NCI-H2196 (cell line): Measurements from ENCODE around the gene ACR.
"Not testable (repeated sequence)": the region's sequence is repeated elsewhere in the genome, so short reads cannot be mapped to it uniquely, and the experiment has no call there.

Experiments used
- DNase-seq: peaks from one replicate; lab custom pipeline; 2025; ENCODE audit not compliant: unreplicated experiment; lab: John Stamatoyannopoulos, UW

Gene ACR

DNA sequence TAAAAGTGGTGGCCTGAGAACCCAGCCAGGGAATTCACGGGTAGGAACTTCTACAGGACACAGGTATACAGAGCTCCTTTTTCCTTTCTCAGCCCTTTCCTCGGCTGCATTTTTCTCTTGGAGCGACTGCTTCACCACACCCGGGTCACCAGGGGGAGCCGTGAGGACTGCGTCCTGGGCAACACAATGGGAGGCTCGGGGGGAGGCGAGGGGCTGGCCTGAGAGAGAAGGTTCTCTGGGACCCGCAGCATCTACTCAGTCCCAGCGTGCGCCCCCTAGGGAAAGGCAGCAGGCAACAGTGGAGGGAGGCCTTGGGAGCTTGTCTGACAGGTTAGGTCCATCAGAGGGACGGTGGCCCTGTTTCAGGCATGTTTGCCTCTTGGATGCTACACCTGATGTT, 37.1 kb downstream of the ACR start:
- DNase-seq = not testable (repeated sequence)

DNA sequence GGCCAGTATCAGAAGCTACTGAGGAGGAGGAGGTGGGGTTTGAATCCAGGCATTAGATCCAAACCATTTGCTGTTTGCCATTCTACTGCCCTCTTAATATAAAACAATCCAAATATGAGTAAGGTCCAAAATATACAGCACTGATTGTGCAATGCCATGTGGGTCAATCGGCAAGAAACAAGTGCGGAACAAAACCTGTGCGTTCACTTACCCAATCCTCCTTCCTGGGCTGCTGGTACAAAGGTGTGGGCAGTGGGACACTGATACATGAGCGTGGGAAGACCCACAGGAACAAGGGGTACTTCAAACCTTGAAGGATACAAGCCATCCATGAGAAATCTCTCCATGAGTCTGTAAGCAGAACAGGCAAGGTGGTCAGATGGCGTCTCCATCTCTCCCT, 39.6 kb downstream of the ACR start:
- not testable (repeated sequence) for DNase-seq

DNA sequence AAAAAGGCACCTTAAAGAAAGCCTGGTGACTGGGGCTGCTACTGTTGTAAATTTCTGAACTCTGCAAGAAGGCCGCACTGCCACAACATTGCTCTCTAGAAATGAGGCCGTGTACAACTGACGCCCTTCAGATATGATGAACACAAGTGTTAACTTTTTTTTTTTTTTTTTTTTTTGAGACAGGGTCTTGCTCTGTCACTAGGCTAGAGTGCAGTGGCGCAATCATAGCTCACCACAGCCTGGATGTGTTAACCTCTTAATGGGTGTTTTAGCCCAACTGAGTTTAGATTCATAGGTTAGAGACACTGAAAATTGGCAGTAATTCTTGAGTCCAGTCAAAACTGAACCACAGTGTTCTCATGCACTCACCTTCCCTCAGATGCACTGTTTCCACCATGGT, 42.2 kb downstream of the ACR start:
- not testable (repeated sequence) for DNase-seq

DNA sequence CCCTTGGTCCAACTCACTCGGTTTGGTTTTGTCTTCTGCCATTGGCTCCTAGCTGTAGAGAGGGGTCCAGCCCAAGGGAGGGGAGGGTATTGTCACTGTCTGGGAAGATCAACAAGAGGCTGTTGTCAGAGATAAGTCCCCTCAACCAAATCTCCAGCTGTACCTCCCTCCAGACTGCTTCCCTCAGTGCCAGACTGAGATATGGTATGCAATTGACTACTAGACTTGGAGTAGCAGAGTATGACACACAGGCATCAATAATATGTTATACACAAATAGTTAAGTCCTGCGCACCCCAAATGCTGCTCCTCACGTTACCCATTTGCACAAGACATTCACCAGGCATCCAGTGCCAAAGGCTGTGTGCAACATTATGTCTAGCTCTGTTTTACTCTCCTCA, 44.2 kb downstream of the ACR start:
- DNase-seq = not testable (repeated sequence)

DNA sequence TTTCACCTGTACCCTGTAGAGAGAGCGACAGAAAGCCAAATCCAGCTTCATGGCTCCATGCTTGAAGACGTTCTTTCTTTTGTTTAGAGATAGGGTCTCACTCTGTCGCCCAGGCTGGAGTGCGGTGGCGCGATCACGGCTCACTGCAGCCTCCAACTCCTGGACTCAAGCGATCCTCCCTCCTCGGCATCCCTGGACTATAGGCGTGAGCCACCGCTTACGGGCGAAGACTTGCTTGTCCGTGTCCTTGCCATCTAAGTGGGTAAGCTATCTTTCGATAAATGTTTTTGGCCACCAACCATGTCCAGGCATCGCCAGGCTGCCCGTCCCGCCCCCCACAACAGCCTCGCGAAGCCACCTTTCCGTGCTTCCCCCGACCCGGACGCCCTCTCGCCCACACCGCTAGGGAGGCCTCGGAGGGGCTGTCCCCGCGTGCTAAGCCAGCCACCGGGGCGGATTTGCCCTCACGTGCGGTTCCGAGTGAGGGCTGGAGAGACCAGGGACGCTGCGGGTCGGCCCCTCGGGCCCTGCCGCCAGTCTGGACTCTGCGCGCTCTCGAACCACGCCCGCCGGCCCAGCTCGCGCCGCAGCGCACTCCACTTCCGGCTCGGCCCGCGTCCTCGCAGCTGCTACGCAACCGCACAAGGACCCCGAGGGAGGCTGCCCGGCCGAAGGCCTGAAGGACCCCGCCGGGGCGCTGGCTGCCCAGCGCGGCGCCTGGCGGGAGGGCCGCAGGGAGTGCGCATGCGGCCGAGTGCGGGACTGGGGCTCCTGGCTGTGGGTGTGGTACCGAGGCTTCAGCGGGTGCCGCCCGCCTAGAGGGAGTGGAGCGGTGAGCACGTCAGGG, 45.3 kb downstream of the ACR start, which contains the start of gene RABL2B:
TSS of gene RABL2B (minus strand) at position 604 of the 847 bp plus-strand sequence. CDS start 1,342 bp downstream, outside the sequence.
- peak; percentile 83 for DNase-seq

DNA sequence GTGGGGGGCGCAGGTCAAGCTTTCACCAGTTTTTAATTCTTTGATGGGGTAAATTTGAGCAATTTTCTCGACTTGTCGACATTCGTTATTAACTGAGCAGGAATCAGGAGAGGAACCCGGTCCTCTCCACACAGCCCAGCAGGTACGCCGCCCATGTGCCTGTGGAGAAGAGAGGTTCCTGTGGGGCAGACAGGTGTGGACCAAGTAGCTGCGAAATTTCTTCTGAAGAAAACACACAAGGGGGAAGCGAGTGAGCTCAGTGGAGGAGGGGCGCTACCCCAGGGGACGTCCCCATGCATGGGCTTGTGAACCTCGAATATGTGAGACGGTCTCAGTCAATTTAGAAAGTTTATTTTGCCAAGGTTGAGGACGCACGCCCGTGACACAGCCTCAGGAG, 45.9 kb downstream of the ACR start:
- not testable (repeated sequence) for DNase-seq

DNA sequence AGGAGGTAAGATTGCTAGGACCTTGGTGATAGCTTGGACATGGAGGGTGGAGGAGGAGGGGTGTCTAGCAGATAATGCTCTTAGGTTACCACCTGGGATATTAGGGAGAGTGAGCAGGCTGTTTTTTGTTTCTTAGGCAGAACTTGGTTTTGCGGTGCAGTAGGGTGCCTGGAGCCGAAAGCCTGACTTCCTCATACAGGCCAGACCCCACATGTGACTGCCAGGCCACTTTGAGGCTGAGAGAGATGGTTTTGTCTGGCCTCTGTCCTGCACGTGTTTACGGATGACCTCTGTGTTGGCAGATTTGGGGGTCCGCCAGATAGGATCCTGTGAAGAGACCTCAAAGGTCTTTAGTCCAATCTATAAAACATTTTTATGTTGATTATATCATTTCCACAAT, 47.3 kb downstream of the ACR start:
- not testable (repeated sequence) for DNase-seq

DNA sequence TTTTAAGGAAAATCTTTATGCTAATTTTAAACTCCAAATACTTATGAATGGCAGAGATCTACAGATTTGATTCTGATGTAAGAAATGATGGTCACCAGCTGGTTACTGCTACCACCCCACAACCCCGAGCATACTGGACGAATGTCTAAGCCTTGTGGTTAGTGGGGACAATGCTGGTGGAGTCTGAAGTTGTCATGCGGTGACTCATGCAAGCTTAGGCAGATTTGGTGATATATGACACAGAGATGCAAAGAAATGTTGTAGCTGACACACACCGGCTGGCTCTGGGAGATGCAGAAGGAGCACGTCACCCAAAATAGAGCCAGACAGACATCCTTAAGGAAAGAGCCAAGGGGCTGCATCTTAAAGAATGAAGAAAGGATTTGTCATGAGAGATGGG, 48.9 kb downstream of the ACR start:
- not testable (repeated sequence) for DNase-seq
